Ureter (tissue), 1 donor: ENCODE measurements around the gene KDM6B. TPM values are rescaled to one million over a fixed set of nuclear protein-coding genes. Genes with fewer than 3 reads are reported as not detected.

Experiments
- DNase-seq: peaks from one replicate; pipeline ENCODE4 v3.0.0-alpha.2; 2020; ENCODE audit warnings: low spot score
- total RNA-seq: library from RNA; stranded (reverse); gene quantifications from one replicate; pipeline ENCODE4 v1.2.4, GENCODE V29; 2023
- donor health status: DM: yes; HTN: yes; CAD: no.

KDM6B gene
- total RNA-seq, 1 donor from 2014 or later = 31.8 TPM

DNA sequence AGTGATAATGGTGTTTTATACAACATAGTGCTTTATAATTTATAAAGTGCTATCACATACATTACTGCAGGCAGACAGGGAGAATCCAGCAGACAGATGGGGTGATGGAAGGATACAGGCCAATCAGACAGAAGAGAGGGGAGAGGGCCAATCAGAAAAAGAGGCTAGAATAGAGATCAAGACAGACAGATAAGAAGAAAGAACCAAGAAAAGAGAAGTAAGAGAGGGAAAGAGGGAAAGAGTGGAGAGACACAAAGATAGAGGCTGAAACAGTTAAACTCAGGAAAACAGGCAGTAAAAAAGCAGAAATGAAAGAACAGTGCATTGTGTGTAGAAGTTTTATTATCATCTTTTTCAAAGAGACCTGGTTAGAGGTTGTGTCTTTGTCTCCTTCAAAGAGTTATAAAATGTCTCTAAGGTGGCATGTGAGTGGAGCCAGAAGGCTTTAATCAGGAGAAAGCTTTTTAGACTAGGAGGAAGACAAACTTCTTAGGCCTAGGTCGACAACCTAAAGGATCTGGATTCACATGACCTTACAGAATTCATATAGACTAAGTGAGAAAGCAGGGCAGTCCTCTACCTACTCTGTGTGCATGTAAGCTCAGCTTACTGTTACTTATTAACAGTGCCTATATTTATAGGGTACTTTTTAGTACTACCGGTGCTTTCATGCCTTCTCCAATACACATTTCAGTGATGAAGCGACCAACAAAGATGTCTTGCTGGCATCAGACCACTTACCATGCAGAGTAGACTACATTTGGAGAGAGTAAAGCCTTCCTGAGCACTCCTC lies 46.3 kb downstream of the KDM6B start:
- DNase-seq = peak; percentile 12

DNA sequence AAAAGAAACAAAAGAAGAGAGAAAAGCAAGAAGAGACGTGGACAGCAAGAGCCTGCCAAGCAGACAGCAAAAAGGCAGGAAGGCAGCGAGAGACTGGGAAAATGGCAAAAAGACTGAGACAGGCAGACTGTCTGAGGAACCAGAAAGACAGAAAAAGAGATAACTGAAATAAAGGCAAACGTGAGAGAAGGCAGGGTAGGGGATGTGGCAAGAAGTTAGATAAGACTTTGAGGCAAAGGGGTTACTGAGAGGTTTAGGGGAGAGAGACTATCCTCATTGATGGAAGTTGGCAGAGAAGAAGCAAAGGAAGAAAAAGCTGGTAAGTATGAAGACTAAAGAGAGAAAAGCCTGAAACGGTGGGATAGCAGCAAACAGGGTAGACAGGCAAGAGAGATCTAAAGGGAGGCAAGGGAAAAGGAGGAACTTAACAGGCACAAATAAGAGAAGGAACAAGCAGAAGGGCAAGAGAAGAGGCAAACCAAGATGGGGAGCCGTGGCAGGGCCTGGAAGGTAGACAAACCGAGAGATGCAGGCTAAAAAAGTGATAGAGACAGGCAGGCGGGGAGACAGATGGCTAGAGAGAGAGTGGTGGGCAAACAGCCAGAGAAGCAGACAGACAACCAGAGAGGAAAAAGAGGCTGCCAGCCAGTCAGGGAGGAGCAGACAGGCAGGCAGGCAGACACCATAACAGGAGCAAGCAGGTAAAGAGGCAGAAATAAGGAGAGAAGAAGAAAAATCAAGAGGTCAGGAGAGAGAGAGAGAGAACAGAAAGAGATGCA lies 47.4 kb downstream of the KDM6B start:
- peak; percentile 43 for DNase-seq

DNA sequence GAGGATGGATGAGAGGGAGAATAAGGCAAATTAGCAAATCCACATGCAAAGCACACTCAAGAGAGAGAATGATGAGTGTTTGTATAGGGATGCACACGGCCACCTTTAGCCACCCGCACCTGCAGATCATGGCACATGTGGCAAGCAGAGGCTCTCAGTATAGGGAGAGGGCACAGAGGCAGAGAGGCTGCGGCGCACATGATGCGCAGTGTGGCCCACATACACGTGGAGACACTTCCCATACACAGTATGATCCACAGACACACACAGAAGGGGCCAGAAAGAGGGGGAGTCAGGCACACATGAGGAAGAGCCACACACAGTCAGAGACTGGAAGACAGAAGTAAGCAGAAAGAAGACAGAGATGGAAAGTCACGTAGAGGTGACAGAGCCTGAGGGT lies 48.1 kb downstream of the KDM6B start:
- peak; percentile 35 for DNase-seq

DNA sequence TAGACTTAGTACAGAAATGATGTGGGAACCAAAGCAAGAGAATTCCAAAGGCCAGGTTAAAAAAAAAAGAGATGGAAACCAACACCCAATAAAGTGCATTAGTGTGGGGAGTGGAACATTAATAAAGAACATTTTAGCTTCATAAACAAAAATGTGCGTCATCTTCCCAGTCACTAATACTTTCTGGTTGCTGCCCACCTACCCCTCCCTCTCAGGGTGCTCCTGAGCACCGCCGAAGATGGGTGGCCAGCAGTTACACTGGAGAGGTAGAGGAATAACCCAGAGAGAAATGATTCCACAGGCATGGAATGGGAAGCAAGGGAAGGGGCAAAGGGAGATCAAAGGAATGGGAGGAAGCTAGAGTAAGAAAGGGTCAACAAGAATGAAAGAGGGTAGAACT lies 48.6 kb downstream of the KDM6B start:
- DNase-seq = peak; percentile 23

Other genes with a start within 250 kb of the KDM6B start
- 8.0 TPM for gene SOX15, start 244.1 kb upstream of the KDM6B start, total RNA-seq
- gene FXR2, start 219.3 kb upstream of the KDM6B start, total RNA-seq = 30.6 TPM
- 57.1 TPM for gene SAT2, start 206.4 kb upstream of the KDM6B start, total RNA-seq
- not detected for gene SHBG, start 204.1 kb upstream of the KDM6B start, total RNA-seq
- 10.0 TPM for gene ATP1B2, start 183.3 kb upstream of the KDM6B start, total RNA-seq
- 131 TPM for gene TP53, start 146.7 kb upstream of the KDM6B start, total RNA-seq
- gene WRAP53, start 145.7 kb upstream of the KDM6B start, total RNA-seq = 6.5 TPM
- 2.3 TPM for gene EFNB3, start 129.0 kb upstream of the KDM6B start, total RNA-seq
- gene DNAH2, start 116.5 kb upstream of the KDM6B start, total RNA-seq = 1.5 TPM
- gene TMEM88, start 20.8 kb downstream of the KDM6B start, total RNA-seq = 9.9 TPM
- 98.6 TPM for gene NAA38, start 23.3 kb downstream of the KDM6B start, total RNA-seq
- gene CYB5D1, start 23.8 kb downstream of the KDM6B start, total RNA-seq = 15.7 TPM
- gene CHD3, start 54.6 kb downstream of the KDM6B start, total RNA-seq = 225 TPM
- gene RNF227, start 82.1 kb downstream of the KDM6B start, total RNA-seq = 2.5 TPM
- gene KCNAB3, start 95.6 kb downstream of the KDM6B start, total RNA-seq = 7.9 TPM
- 166 TPM for gene TRAPPC1, start 97.7 kb downstream of the KDM6B start, total RNA-seq
- gene CNTROB, start 98.0 kb downstream of the KDM6B start, total RNA-seq = 25.6 TPM
- gene GUCY2D, start 168.4 kb downstream of the KDM6B start, total RNA-seq = 0.81 TPM
- 5.3 TPM for gene ALOX15B, start 204.8 kb downstream of the KDM6B start, total RNA-seq